H1 (cell line): ENCODE measurements around the gene ATP13A2.

Experiments used
- EZH2 ChIP-seq: fragments of 200-600 bp; sonication (generic); IDR thresholded peaks from 2 replicates; pipeline ENCODE4 v1.7.1; 2012; ENCODE audit warnings: low read depth, mild to moderate bottlenecking, moderate library complexity, low read length, inconsistent platforms; ENCODE audit not compliant: severe bottlenecking
- JUND ChIP-seq: IDR thresholded peaks from 2 replicates; pipeline ENCODE4 v1.6.1; 2011; ENCODE audit warnings: mild to moderate bottlenecking, improper control_type of control experiment, low read length
- POLR2A ChIP-seq, 2 experiments: IDR thresholded peaks; 1 replicate in 1 of 2; 2 replicates in 1 of 2; pipeline ENCODE4 v1.6.1; 2011; ENCODE audit warnings: low read depth in 2 of 2, low read length in 2 of 2, mild to moderate bottlenecking in 2 of 2; ENCODE audit errors: control extremely low read depth in 1 of 2
- POLR2AphosphoS5 ChIP-seq: IDR thresholded peaks from 2 replicates; pipeline ENCODE4 v1.6.1; 2011; ENCODE audit warnings: low read depth, low read length
- SIN3A ChIP-seq, 2 experiments: IDR thresholded peaks in 1 of 2; conservative IDR thresholded peaks in 1 of 2; 2 replicates each; pipeline ENCODE4 v1.6.1; 2011 to 2012; ENCODE audit warnings: low read length in 2 of 2, improper control_type of control experiment in 1 of 2, low read depth in 1 of 2, mild to moderate bottlenecking in 1 of 2
- TF ChIP-seq, protein P1 (sequence below), 3 experiments: IDR thresholded peaks; 1 replicate in 2 of 3; 2 replicates in 1 of 3; pipeline versions ENCODE4 v1.5.1 to v1.6.1; 2011; ENCODE audit warnings: low read length in 3 of 3, mild to moderate bottlenecking in 3 of 3, inconsistent platforms in 2 of 3, low read depth in 1 of 3, moderate library complexity in 1 of 3; ENCODE audit not compliant: insufficient read depth in 1 of 3; ENCODE audit errors: control extremely low read depth in 1 of 3

DNA sequence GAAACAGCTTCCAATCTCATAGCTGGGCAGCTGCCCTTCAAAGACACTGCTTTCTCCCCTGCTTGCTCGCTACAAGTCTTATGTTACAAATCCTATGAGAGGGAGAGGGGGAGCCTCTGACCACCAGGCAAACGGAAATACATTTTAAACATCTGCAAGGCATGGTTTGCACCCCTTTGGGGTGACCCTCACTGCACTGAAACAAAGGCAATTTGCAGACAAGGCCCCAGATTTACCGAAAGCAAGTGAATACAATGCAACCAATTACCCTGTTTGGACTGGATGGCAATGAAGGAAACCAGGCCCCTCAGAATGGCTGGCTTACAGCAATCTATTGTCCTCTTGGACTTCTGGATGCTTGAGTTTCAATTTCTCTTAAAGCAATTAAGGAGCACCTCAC lies 11.8 kb upstream of the ATP13A2 start:
- TF ChIP-seq JUND = no peak
- no peak for TF ChIP-seq EZH2
- TF ChIP-seq, protein P1, sequence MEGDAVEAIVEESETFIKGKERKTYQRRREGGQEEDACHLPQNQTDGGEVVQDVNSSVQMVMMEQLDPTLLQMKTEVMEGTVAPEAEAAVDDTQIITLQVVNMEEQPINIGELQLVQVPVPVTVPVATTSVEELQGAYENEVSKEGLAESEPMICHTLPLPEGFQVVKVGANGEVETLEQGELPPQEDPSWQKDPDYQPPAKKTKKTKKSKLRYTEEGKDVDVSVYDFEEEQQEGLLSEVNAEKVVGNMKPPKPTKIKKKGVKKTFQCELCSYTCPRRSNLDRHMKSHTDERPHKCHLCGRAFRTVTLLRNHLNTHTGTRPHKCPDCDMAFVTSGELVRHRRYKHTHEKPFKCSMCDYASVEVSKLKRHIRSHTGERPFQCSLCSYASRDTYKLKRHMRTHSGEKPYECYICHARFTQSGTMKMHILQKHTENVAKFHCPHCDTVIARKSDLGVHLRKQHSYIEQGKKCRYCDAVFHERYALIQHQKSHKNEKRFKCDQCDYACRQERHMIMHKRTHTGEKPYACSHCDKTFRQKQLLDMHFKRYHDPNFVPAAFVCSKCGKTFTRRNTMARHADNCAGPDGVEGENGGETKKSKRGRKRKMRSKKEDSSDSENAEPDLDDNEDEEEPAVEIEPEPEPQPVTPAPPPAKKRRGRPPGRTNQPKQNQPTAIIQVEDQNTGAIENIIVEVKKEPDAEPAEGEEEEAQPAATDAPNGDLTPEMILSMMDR (IDR thresholded peaks at IDR 0.05; ENCODE audit: control extremely low read depth in 1 of 3, insufficient read depth in 1 of 3, low read depth in 1 of 3, low read length in 3 of 3) = no peak
- no peak for TF ChIP-seq POLR2A (IDR thresholded peaks at IDR 0.05; ENCODE audit: control extremely low read depth in 1 of 2, low read depth in 2 of 2, low read length in 2 of 2)
- no peak for TF ChIP-seq POLR2AphosphoS5
- TF ChIP-seq SIN3A (conservative IDR thresholded peaks at IDR 0.05 in 1 of 2, IDR thresholded peaks at IDR 0.05 in 1 of 2; ENCODE audit: low read depth in 1 of 2, low read length in 2 of 2) = no peak
